Hepatocyte (in vitro differentiated cells): ENCODE measurements around the gene AQP12B. TPM values are rescaled to one million over a fixed set of nuclear protein-coding genes. Genes with fewer than 3 reads are reported as not detected.
"Not testable (repeated sequence)": the region's sequence is repeated elsewhere in the genome, so short reads cannot be mapped to it uniquely, and the experiment has no call there.

ENCODE experiments used
- DNase-seq: peaks from one replicate; pipeline ENCODE4 v3.0.0-alpha.2; 2016; ENCODE audit warnings: low spot score
- H2AFZ ChIP-seq: fragments of 200-600 bp; sonication (generic); 2 replicates; pipeline ENCODE4 v1.6.0; 2016; ENCODE audit warnings: antibody characterized with exemption, mild to moderate bottlenecking
- H3K27ac ChIP-seq: fragments of 200-600 bp; sonication (generic); 2 replicates; pipeline ENCODE4 v1.5.1; 2016; ENCODE audit warnings: mild to moderate bottlenecking
- H3K27me3 ChIP-seq: fragments of 200-600 bp; sonication (generic); 2 replicates; pipeline ENCODE4 v1.6.1; 2016
- H3K36me3 ChIP-seq: fragments of 200-600 bp; sonication (generic); replicated peaks from 2 replicates; pipeline ENCODE4 v1.5.1; 2016; ENCODE audit warnings: low read depth; ENCODE audit not compliant: insufficient read depth
- H3K4me1 ChIP-seq: fragments of 200-600 bp; sonication (generic); 2 replicates; pipeline ENCODE4 v1.5.1; 2016; ENCODE audit warnings: mild to moderate bottlenecking, moderate library complexity; ENCODE audit not compliant: insufficient read depth
- H3K4me2 ChIP-seq: fragments of 200-600 bp; sonication (generic); 2 replicates; pipeline ENCODE4 v1.6.0; 2016
- H3K4me3 ChIP-seq: fragments of 200-600 bp; sonication (generic); 2 replicates; pipeline ENCODE4 v1.5.1; 2016; ENCODE audit warnings: mild to moderate bottlenecking
- H3K79me2 ChIP-seq: fragments of 200-600 bp; sonication (generic); 2 replicates; pipeline ENCODE4 v1.6.0; 2017; ENCODE audit warnings: mild to moderate bottlenecking
- H3K9me2 ChIP-seq: fragments of 200-600 bp; sonication (generic); replicated peaks from 2 replicates; pipeline ENCODE4 v1.6.0; 2017; ENCODE audit warnings: mild to moderate bottlenecking; ENCODE audit not compliant: insufficient read depth
- H3K9me3 ChIP-seq: fragments of 200-600 bp; sonication (generic); 2 replicates; pipeline ENCODE4 v1.5.1; 2016; ENCODE audit warnings: low read depth, mild to moderate bottlenecking
- H4K20me1 ChIP-seq: fragments of 200-600 bp; sonication (generic); 2 replicates; pipeline ENCODE4 v1.6.0; 2016; ENCODE audit warnings: mild to moderate bottlenecking; ENCODE audit not compliant: insufficient read depth, poor library complexity, severe bottlenecking
- EZH2 ChIP-seq: fragments of 200-600 bp; sonication (generic); IDR thresholded peaks from 2 replicates; pipeline ENCODE4 v1.6.1; 2016; ENCODE audit warnings: antibody characterized with exemption, mild to moderate bottlenecking, borderline replicate concordance
- EZH2phosphoT487 ChIP-seq: fragments of 200-600 bp; sonication (generic); IDR thresholded peaks from one replicate; pipeline ENCODE4 v1.6.1; 2018; ENCODE audit warnings: antibody characterized with exemption, mild to moderate bottlenecking, low read depth, moderate library complexity; ENCODE audit not compliant: unreplicated experiment, severe bottlenecking
- WGBS: methylation state at CpG from one replicate; pipeline ENCODE4 v1.1.6; 2016; ENCODE audit warnings: low lambda C conversion rate; ENCODE audit errors: missing lambda C conversion rate; 5-methylcytosine and 5-hydroxymethylcytosine counted together
- polyA plus RNA-seq: library from polyadenylated mRNA; unstranded; fragments of >200 nt; fragmentation: Nextera tagmentation; extraction: Ambion mirVana; gene quantifications from 2 replicates; pipeline ENCODE4 v1.2.1, GENCODE V29; 2016
- total RNA-seq: library from RNA; depleted of rRNA; stranded (reverse); fragments of >200 nt; gene quantifications from 2 replicates; pipeline ENCODE4 v1.2.3, GENCODE V29; 2014
- TF ChIP-seq, protein P1 (sequence below): fragments of 200-600 bp; sonication (generic); IDR thresholded peaks from 2 replicates; pipeline ENCODE4 v1.5.1; 2016; ENCODE audit warnings: antibody characterized with exemption, mild to moderate bottlenecking; ENCODE audit not compliant: poor library complexity

Gene AQP12B
- total and polyA plus RNA-seq, 2 experiments from 2014 or later, result 0.53 TPM; not detected in 1

DNA sequence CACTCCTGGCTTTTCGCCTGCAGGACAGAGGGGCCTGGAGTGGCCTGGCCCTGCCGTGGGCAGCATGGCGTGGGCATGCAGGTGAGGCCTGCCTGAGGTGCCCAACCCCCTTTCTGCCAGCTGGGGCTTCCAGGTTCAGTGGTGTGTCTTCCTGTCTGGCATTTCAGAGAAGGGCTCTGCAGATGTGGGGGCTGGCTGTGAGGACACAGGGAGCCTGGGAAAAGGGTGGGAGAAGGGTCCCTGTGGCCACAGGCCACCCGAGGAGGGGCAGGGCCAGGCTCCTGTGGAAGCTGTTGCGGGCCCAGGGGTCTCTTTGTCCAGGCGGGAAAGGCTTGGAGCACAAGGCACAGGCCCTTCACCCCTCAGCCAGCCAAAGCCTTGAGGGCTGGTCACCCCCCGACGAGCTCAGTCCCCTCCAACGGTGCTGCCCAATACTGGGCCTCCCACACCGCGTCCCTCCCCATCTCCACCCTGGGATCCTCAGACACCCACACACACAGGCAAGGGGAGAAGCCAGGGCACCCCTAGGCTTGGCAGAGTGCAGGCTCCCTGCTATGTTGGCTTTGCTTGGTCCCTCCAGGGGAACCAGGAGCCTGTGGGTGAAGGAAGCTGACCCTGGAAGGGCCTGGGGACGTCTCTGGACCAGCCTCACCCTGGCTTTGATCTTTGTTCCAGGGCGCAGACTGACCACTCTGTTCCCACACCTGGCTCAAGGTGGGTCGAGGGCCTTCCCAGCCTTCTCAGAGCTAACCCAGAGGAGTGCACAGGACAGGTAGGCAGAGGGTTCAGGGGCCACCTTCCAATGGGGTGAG is 5.3 kb upstream of the AQP12B start:
- DNase-seq, result no peak
- Histone ChIP-seq H3K4me3 (no peak overlapping the region), H3K27ac (no peak overlapping the region)

DNA sequence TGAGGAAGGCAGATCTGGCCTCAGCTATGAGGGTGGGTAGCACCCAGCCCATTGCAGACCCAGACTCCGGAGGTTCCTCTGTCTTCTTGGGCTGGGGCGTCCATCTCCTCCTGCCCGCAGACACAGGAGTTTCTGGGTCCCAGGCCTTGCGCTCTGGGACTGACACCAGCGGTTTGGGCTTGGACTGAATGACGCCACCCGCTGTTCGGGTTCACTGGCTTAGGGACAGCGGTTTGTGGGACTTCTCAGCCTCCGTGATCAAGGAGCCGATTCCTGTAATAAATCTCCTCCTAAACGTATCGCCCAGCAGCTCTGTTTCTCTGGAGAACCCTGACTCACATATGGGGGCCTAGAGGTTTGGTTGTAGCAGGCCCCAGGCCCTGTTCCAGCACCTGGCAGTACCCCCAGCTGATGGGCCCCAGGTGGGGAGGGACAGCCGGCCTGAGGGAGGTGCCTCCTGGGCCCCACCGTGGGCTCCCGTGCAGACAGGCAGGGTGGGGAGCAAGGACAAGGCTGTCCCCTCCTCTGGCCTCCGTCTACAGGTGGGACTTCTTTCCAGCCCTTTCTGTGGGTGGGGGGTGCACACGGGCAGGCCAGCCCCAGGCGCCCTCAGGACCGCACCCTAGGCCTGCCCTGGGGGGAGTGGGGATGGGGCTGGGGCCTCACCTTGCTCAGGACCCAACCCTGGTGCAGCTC is 4.5 kb upstream of the AQP12B start:
- DNase-seq, result no peak
- WGBS, result 91% methylated on average over 17 of the region's 20 CpGs
- no peak overlapping the region for H2AFZ ChIP-seq
- no peaks in the 10 kb centered on the region for H4K20me1 ChIP-seq
- TF ChIP-seq EZH2 (no peak), EZH2phosphoT487 (no peak)
- TF ChIP-seq, protein P1, sequence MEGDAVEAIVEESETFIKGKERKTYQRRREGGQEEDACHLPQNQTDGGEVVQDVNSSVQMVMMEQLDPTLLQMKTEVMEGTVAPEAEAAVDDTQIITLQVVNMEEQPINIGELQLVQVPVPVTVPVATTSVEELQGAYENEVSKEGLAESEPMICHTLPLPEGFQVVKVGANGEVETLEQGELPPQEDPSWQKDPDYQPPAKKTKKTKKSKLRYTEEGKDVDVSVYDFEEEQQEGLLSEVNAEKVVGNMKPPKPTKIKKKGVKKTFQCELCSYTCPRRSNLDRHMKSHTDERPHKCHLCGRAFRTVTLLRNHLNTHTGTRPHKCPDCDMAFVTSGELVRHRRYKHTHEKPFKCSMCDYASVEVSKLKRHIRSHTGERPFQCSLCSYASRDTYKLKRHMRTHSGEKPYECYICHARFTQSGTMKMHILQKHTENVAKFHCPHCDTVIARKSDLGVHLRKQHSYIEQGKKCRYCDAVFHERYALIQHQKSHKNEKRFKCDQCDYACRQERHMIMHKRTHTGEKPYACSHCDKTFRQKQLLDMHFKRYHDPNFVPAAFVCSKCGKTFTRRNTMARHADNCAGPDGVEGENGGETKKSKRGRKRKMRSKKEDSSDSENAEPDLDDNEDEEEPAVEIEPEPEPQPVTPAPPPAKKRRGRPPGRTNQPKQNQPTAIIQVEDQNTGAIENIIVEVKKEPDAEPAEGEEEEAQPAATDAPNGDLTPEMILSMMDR, result no peak
- no peaks in the 10 kb centered on the region for H3K36me3 ChIP-seq
- no peaks in the 10 kb centered on the region for H3K27me3 ChIP-seq
- H3K4me2 ChIP-seq, result peak overlapping the region; percentile 35
- H3K9me3 ChIP-seq, result no peaks in the 10 kb centered on the region
- peaks cover 11% of the 10 kb centered on the region for H3K4me1 ChIP-seq
- peak overlapping the region; percentile 37 for H3K27ac ChIP-seq
- no peaks in the 10 kb centered on the region for H3K79me2 ChIP-seq
- no peak overlapping the region for H3K4me3 ChIP-seq
- H3K9me2 ChIP-seq, result no peaks in the 10 kb centered on the region

More for the DNA sequence above, 5.3 kb upstream of the AQP12B start:
- H3K27me3 ChIP-seq, result no peaks in the 10 kb centered on the region
- H3K9me3 ChIP-seq, result no peaks in the 10 kb centered on the region
- TF ChIP-seq EZH2phosphoT487 (no peak), EZH2 (no peak)
- TF ChIP-seq, protein P1, result no peak
- no peaks in the 10 kb centered on the region for H3K79me2 ChIP-seq
- no peak overlapping the region for H3K4me2 ChIP-seq
- WGBS, result 97% methylated on average over 14 of the region's 14 CpGs
- no peaks in the 10 kb centered on the region for H3K36me3 ChIP-seq
- no peak overlapping the region for H2AFZ ChIP-seq
- peaks cover 11% of the 10 kb centered on the region for H3K4me1 ChIP-seq
- H4K20me1 ChIP-seq, result no peaks in the 10 kb centered on the region
- no peaks in the 10 kb centered on the region for H3K9me2 ChIP-seq

DNA sequence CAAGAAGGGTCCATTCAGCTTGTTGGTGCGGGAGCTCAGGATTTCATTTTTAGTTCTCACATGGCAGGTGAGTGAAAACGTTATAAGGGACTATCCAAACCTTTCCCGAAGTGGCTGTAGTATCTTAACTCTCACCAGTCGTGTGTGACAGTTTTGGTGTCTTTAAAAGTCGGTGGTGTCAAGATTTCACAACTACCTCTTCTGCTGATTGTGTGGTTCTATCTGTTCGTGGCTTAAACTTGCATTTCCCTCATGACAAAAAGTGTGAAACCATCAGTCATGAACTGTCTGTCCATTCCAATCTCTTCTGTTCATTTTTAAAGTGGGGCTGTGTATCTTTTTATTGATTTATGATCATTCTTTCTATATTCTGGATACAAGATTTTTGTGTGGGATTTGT is 3.8 kb upstream of the AQP12B start:
- no peaks in the 10 kb centered on the region for H3K27me3 ChIP-seq
- H3K27ac ChIP-seq, result peak overlapping the region; percentile 37
- H3K4me3 ChIP-seq, result no peak overlapping the region
- TF ChIP-seq EZH2, result no peak
- H3K4me2 ChIP-seq, result peak overlapping the region; percentile 35
- no peaks in the 10 kb centered on the region for H3K9me2 ChIP-seq
- no peaks in the 10 kb centered on the region for H4K20me1 ChIP-seq
- no peaks in the 10 kb centered on the region for H3K79me2 ChIP-seq
- DNase-seq, result no peak
- H3K4me1 ChIP-seq, result peaks cover 11% of the 10 kb centered on the region
- H2AFZ ChIP-seq, result no peak overlapping the region
- H3K36me3 ChIP-seq, result no peaks in the 10 kb centered on the region
- H3K9me3 ChIP-seq, result no peaks in the 10 kb centered on the region
- WGBS, result 71% methylated on average over 6 of the region's 6 CpGs

DNA sequence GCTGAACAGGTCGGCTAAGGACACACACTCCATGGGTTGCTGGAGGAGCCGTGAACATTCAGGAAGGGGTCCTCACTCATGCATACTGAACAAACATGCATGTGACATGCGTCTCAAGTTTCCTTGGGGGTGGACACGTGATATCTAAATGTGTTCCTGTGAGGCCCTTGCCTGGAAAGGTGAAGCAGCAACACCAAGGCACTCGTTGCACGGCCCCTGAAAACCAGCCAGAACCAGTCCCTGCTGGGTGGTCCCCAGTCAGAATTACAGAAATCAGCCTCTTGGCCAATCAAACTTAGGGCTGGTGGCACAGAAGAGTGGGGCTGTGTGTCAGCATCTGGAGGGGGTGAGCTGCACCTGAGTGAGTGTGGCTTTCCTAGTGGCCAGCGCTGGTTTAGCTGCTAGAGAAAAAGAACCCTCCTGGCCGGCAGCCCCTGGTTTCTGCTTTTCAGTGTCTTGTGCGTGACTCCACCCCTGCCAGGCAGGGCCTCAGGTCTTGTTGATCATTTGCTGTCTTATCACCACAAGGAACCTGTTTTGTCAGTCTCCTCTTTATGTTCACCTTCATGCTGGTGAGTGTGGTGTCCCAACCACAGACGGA is 3.2 kb upstream of the AQP12B start:
- 44% methylated on average over 10 of the region's 10 CpGs for WGBS
- Histone ChIP-seq H3K36me3 (no peaks in the 10 kb centered on the region), H3K4me1 (peaks cover 11% of the 10 kb centered on the region), H3K4me3 (no peak overlapping the region), H4K20me1 (no peaks in the 10 kb centered on the region), H3K27ac (peak overlapping the region; percentile 62), H3K79me2 (no peaks in the 10 kb centered on the region), H3K9me3 (no peaks in the 10 kb centered on the region), H3K9me2 (no peaks in the 10 kb centered on the region), H3K4me2 (peak overlapping the region; percentile 35), H3K27me3 (no peaks in the 10 kb centered on the region), H2AFZ (no peak overlapping the region)
- DNase-seq, result peak; percentile 75
- TF ChIP-seq EZH2 (no peak), EZH2phosphoT487 (no peak)
- TF ChIP-seq, protein P1, result no peak

DNA sequence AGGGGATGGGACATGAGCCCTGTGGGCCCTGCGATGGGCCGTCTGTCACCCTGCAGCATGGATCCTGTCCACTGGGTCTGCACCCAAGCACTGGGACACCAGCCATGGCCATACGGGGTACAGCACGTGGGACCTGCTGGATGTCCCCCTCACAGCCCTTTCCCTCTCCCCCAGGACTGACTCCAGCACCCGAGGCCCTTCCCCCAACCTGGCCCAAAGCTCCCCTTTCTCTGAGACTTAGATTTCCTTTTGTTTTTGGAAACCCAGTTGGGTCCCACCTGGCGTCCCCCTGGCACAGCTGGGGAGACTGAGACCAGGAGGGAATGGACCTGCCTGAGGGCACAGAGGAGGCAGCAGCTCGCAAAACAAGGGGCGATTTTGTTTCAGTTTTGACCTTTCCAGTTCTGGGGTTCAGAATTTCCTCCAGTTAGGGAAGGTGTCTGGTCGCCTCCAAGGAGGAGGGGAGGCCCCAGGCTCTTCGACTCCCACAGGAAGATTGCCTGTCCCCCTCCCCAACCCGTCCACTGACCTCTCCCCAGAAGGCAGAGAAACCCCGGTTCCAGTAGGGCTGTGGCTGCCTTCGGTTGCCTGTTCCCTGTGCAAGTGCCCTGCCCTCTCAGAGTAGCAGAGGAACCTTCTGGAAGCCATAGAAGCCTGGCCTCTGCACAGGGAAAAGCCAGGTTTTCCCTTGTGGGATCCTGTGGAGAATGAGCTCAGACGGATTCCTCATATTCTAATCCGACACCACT is 1.5 kb upstream of the AQP12B start:
- not testable (repeated sequence) for H2AFZ ChIP-seq, H3K27ac ChIP-seq, DNase-seq, H3K9me2 ChIP-seq, H3K4me2 ChIP-seq, H4K20me1 ChIP-seq, H3K9me3 ChIP-seq, H3K79me2 ChIP-seq, H3K36me3 ChIP-seq, H3K4me3 ChIP-seq, H3K27me3 ChIP-seq
- 81% methylated on average over 13 of the region's 15 CpGs for WGBS
- peaks cover 11% of the 10 kb centered on the region for H3K4me1 ChIP-seq
